H9 (cell line): Measurements from ENCODE around the gene PLXNC1. TPM values are rescaled to one million over a fixed set of nuclear protein-coding genes. Genes with fewer than 3 reads are reported as not detected.

Experiments used
- DNase-seq: peaks from one replicate; pipeline ENCODE4 v3.0.0-alpha.2; 2017
- H2AFZ ChIP-seq: one replicate; pipeline ENCODE4 v1.6.1; 2013; ENCODE audit warnings: mild to moderate bottlenecking, low read length, control low read depth, moderate library complexity
- H2AK5ac ChIP-seq: 2 replicates; pipeline ENCODE4 v1.6.1; 2013; ENCODE audit warnings: low read length, control low read depth, mixed read lengths; ENCODE audit not compliant: insufficient read length
- H2BK120ac ChIP-seq: one replicate; pipeline ENCODE4 v1.6.1; 2013; ENCODE audit warnings: low read depth, mild to moderate bottlenecking, low read length, control low read depth, inconsistent platforms; ENCODE audit not compliant: poor library complexity, severe bottlenecking
- H2BK12ac ChIP-seq: 2 replicates; pipeline ENCODE4 v1.6.1; 2013; ENCODE audit warnings: low read length, control low read depth, mixed read lengths, low read depth; ENCODE audit not compliant: insufficient read length
- H2BK15ac ChIP-seq: 2 replicates; pipeline ENCODE4 v1.6.1; 2013; ENCODE audit warnings: low read depth, low read length, control low read depth
- H2BK20ac ChIP-seq: one replicate; pipeline ENCODE4 v1.6.1; 2013; ENCODE audit warnings: low read depth, mild to moderate bottlenecking, low read length, control low read depth, inconsistent platforms; ENCODE audit not compliant: poor library complexity, severe bottlenecking
- H2BK5ac ChIP-seq: 2 replicates; pipeline ENCODE4 v1.6.1; 2013; ENCODE audit warnings: low read length, control low read depth, mixed read lengths; ENCODE audit not compliant: insufficient read length
- H3K14ac ChIP-seq: 2 replicates; pipeline ENCODE4 v1.6.1; 2013; ENCODE audit warnings: low read length, control low read depth; ENCODE audit not compliant: insufficient read depth
- H3K18ac ChIP-seq: 2 replicates; pipeline ENCODE4 v1.6.1; 2013; ENCODE audit warnings: low read depth, mild to moderate bottlenecking, mixed read lengths, low read length, control low read depth; ENCODE audit not compliant: insufficient read length
- H3K23ac ChIP-seq: 2 replicates; pipeline ENCODE4 v1.6.1; 2013; ENCODE audit warnings: low read length, control low read depth, mixed read lengths, low read depth; ENCODE audit not compliant: insufficient read length
- H3K23me2 ChIP-seq: 2 replicates; pipeline ENCODE4 v1.6.1; 2013; ENCODE audit warnings: low read depth, mild to moderate bottlenecking, mixed read lengths, low read length, control low read depth; ENCODE audit not compliant: insufficient read length, poor library complexity, severe bottlenecking
- H3K27ac ChIP-seq: 2 replicates; pipeline ENCODE4 v1.5.1; 2013; ENCODE audit warnings: low read length, control low read depth, mixed read lengths, low read depth; ENCODE audit not compliant: insufficient read length
- H3K27me3 ChIP-seq: 2 replicates; pipeline ENCODE4 v1.6.1; 2013; ENCODE audit warnings: low read length, control low read depth, inconsistent platforms; ENCODE audit not compliant: insufficient read depth
- H3K4ac ChIP-seq: 2 replicates; pipeline ENCODE4 v1.6.1; 2013; ENCODE audit warnings: low read depth, mild to moderate bottlenecking, control low read depth, inconsistent platforms, low read length, moderate library complexity
- H3K4me1 ChIP-seq: 2 replicates; pipeline ENCODE4 v1.6.1; 2013; ENCODE audit warnings: low read length, control low read depth, inconsistent platforms; ENCODE audit not compliant: insufficient read depth
- H3K4me2 ChIP-seq: 2 replicates; pipeline ENCODE4 v1.6.1; 2013; ENCODE audit warnings: low read length, control low read depth, mixed read lengths; ENCODE audit not compliant: insufficient read length, insufficient read depth
- H3K56ac ChIP-seq: 2 replicates; pipeline ENCODE4 v1.6.1; 2013; ENCODE audit warnings: low read depth, mild to moderate bottlenecking, mixed read lengths, low read length, control low read depth; ENCODE audit not compliant: insufficient read length
- H3K79me1 ChIP-seq: 2 replicates; pipeline ENCODE4 v1.6.1; 2013; ENCODE audit warnings: low read depth, mild to moderate bottlenecking, moderate library complexity, low read length, control low read depth, inconsistent platforms; ENCODE audit not compliant: insufficient read depth, poor library complexity, severe bottlenecking
- H3K79me2 ChIP-seq: 2 replicates; pipeline ENCODE4 v1.6.1; 2013; ENCODE audit warnings: low read length, control low read depth, inconsistent platforms; ENCODE audit not compliant: insufficient read depth
- H3K9ac ChIP-seq: 2 replicates; pipeline ENCODE4 v1.6.1; 2013; ENCODE audit warnings: low read length, control low read depth, mixed read lengths; ENCODE audit not compliant: insufficient read length; ENCODE audit errors: extremely low read depth
- H3K9me3 ChIP-seq: one replicate; pipeline ENCODE4 v1.6.1; 2013; ENCODE audit warnings: low read depth, low read length, inconsistent platforms; ENCODE audit not compliant: control insufficient read depth
- H3T11ph ChIP-seq: one replicate; pipeline ENCODE4 v1.6.1; 2013; ENCODE audit warnings: mild to moderate bottlenecking, low read length, control low read depth, inconsistent platforms
- H4K20me1 ChIP-seq: one replicate; pipeline ENCODE4 v1.6.1; 2013; ENCODE audit not compliant: control insufficient read depth, insufficient read length, insufficient read depth
- H4K5ac ChIP-seq: 2 replicates; pipeline ENCODE4 v1.6.1; 2013; ENCODE audit warnings: low read depth, mild to moderate bottlenecking, mixed read lengths, low read length, control low read depth; ENCODE audit not compliant: insufficient read length
- H4K8ac ChIP-seq: replicated peaks from 2 replicates; pipeline ENCODE4 v1.6.1; 2013; ENCODE audit warnings: low read length, control low read depth, mixed read lengths, low read depth; ENCODE audit not compliant: insufficient read length
- H4K91ac ChIP-seq: 2 replicates; pipeline ENCODE4 v1.6.1; 2013; ENCODE audit warnings: low read depth, mild to moderate bottlenecking, moderate library complexity, mixed read lengths, low read length, control low read depth; ENCODE audit not compliant: insufficient read length
- H3K27ac Mint-ChIP-seq, 3 experiments: 2 replicates in 2 of 3; 3 replicates in 1 of 3; pipeline ENCODE4 v1.8.0; 2020 to 2021; ENCODE audit warnings: mixed read lengths in 3 of 3, mild to moderate bottlenecking in 1 of 3, moderate library complexity in 1 of 3
- H3K27me3 Mint-ChIP-seq: 2 replicates; pipeline ENCODE4 v1.8.0; 2021; ENCODE audit warnings: low read depth, mild to moderate bottlenecking, moderate library complexity, mixed read lengths
- H3K36me3 Mint-ChIP-seq, 3 experiments: 2 replicates in 2 of 3; 3 replicates in 1 of 3; pipeline ENCODE4 v1.8.0; 2020 to 2021; ENCODE audit warnings: low read depth in 3 of 3, mixed read lengths in 3 of 3; ENCODE audit not compliant: insufficient read depth in 1 of 3
- H3K4me1 Mint-ChIP-seq, 2 experiments: 2 replicates each; pipeline ENCODE4 v1.8.0; 2020; ENCODE audit warnings: mixed read lengths in 2 of 2
- H3K4me3 Mint-ChIP-seq, 2 experiments: 2 replicates in 1 of 2; 3 replicates in 1 of 2; pipeline ENCODE4 v1.8.0; 2020 to 2021; ENCODE audit warnings: mild to moderate bottlenecking in 2 of 2, mixed read lengths in 2 of 2, moderate library complexity in 1 of 2
- H3K9me3 Mint-ChIP-seq, 2 experiments: 2 replicates in 1 of 2; 3 replicates in 1 of 2; pipeline ENCODE4 v1.8.0; 2020; ENCODE audit warnings: mild to moderate bottlenecking in 2 of 2, mixed read lengths in 2 of 2, moderate library complexity in 1 of 2
- WGBS: extraction: QIAGEN DNeasy Blood & Tissue Kit; methylation state at CpG from one replicate; pipeline ENCODE4 v1.1.7; 2013; ENCODE audit warnings: missing lambda C conversion rate, low lambda C conversion rate, mixed read lengths; ENCODE audit not compliant: insufficient read length; ENCODE audit errors: extremely low coverage; 5-methylcytosine and 5-hydroxymethylcytosine counted together
- total RNA-seq: library from RNA; stranded (reverse); gene quantifications from 2 replicates; pipeline ENCODE4 v1.2.1, GENCODE V29; 2021
- TF ChIP-seq, protein P1 (sequence below): fragments of 200-600 bp; sonication (generic); conservative IDR thresholded peaks from 3 replicates; pipeline ENCODE4 v1.8.0; 2021; ENCODE audit warnings: antibody characterized with exemption, mild to moderate bottlenecking

The PLXNC1 gene
- total RNA-seq, 1 experiment from 2014 or later = 1.2 TPM

DNA sequence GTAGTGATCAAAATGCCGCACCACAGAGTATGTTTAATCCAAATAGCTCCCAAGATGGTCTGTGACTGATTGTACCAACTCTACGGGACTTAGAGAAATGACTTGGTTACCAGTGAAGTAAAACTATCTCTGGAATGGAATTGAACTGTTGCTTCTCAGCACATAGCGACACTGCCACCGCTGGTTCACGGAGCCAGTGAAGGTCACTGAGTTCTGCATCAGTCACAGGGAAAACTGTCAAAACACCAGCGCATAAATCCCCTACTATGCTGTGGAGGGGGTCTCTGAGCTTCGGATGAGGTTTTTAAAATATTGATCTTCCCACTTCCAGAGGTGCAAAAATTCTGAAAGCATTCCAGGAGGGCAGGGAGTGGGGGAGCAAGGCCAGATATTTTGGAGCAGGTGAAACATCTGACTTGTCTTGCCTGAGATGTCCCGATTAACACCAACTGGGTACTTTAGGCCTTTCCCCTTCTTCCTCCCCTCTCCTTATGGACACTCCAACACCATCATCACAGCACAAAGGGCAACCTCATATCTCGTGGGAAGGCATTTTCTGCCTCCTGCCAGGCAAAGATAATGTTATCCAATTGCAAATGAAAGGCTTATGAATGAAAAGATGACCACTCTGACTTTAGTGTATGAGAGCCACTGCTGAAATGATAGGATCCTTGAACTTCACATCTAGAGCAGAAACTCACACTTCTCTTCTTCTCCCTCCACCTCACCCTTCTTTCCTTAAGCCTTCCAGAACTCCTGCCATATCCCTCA, 2.0 kb upstream of the PLXNC1 start:
- no peak overlapping the region for H3K4me2 ChIP-seq
- H4K91ac ChIP-seq = no peak overlapping the region
- H4K8ac ChIP-seq = no peak overlapping the region
- no peak overlapping the region for H3K27ac Mint-ChIP-seq
- H3K23ac ChIP-seq = no peak overlapping the region
- no CpG with 5 or more reads among the region's 9 CpGs for WGBS
- no peak overlapping the region for H3T11ph ChIP-seq
- no peak overlapping the region for H3K14ac ChIP-seq
- H4K20me1 ChIP-seq = no peaks in the 10 kb centered on the region
- H2BK120ac ChIP-seq = no peak overlapping the region
- no peaks in the 10 kb centered on the region for H3K79me1 ChIP-seq
- H3K18ac ChIP-seq = no peak overlapping the region
- peaks cover 24% of the 10 kb centered on the region for H3K23me2 ChIP-seq
- no peak overlapping the region for H2AFZ ChIP-seq
- H3K27me3 Mint-ChIP-seq = peaks cover 90% of the 10 kb centered on the region
- H2BK5ac ChIP-seq = no peak overlapping the region
- no peak overlapping the region for H4K5ac ChIP-seq
- H3K56ac ChIP-seq = no peak overlapping the region
- no peak overlapping the region for H2BK20ac ChIP-seq
- no peak overlapping the region for H3K4ac ChIP-seq
- DNase-seq = no peak
- H3K27ac ChIP-seq = no peak overlapping the region
- H3K27me3 ChIP-seq = peaks cover 36% of the 10 kb centered on the region
- no peaks in the 10 kb centered on the region for H3K36me3 Mint-ChIP-seq
- no peak overlapping the region for H2AK5ac ChIP-seq
- no peaks in the 10 kb centered on the region for H3K9me3 ChIP-seq
- no peaks in the 10 kb centered on the region for H3K79me2 ChIP-seq
- H2BK12ac ChIP-seq = no peak overlapping the region
- peaks cover 23 to 30% of the 10 kb centered on the region in 2 experiments for H3K4me1 Mint-ChIP-seq
- TF ChIP-seq, protein P1, sequence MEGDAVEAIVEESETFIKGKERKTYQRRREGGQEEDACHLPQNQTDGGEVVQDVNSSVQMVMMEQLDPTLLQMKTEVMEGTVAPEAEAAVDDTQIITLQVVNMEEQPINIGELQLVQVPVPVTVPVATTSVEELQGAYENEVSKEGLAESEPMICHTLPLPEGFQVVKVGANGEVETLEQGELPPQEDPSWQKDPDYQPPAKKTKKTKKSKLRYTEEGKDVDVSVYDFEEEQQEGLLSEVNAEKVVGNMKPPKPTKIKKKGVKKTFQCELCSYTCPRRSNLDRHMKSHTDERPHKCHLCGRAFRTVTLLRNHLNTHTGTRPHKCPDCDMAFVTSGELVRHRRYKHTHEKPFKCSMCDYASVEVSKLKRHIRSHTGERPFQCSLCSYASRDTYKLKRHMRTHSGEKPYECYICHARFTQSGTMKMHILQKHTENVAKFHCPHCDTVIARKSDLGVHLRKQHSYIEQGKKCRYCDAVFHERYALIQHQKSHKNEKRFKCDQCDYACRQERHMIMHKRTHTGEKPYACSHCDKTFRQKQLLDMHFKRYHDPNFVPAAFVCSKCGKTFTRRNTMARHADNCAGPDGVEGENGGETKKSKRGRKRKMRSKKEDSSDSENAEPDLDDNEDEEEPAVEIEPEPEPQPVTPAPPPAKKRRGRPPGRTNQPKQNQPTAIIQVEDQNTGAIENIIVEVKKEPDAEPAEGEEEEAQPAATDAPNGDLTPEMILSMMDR = no peak
- no peak overlapping the region for H2BK15ac ChIP-seq
- no peaks in the 10 kb centered on the region for H3K4me1 ChIP-seq
- no peaks in the 10 kb centered on the region; a peak in 1 of 5 replicates for H3K9me3 Mint-ChIP-seq
- H3K9ac ChIP-seq = no peak overlapping the region
- H3K4me3 Mint-ChIP-seq = peak overlapping the region in 1 of 2 experiments; percentile 1; a peak in 1 of 5 replicates
